ENCODE measurements around the gene QSOX2.

- TF ChIP-seq POLR2A (IDR thresholded peaks at IDR 0.05) (no peak), POLR2AphosphoS5 (IDR thresholded peaks at IDR 0.05; ENCODE audit: insufficient read depth in 1 of 2, low read depth in 1 of 2) (no peak), CTCF (IDR thresholded peaks at IDR 0.05) (no peak)
Measured at GRCh38 chr9:136189394-136190236, 56.0 kb downstream of the QSOX2 start.
